Liver (tissue), 9 donors: ENCODE results near the gene ERFE. TPM values are rescaled to one million over a fixed set of nuclear protein-coding genes. Genes with fewer than 3 reads are reported as not detected.

Experiments used
- DNase-seq: peaks from one replicate; pipeline ENCODE4 v3.0.0-alpha.2; 2017; ENCODE audit warnings: low spot score
- H3K27ac ChIP-seq, 2 donors: one replicate each; pipeline ENCODE4 v1.7.0; 2013; ENCODE audit warnings: inconsistent platforms in 2 of 2, low read length in 2 of 2, control low read depth in 1 of 2, low read depth in 1 of 2, mild to moderate bottlenecking in 1 of 2
- H3K27me3 ChIP-seq, 4 donors: one replicate each; pipeline versions ENCODE4 v1.6.1 to v1.7.0; 2013; ENCODE audit warnings: low read length in 3 of 4, inconsistent platforms in 1 of 4, mild to moderate bottlenecking in 1 of 4, moderate library complexity in 1 of 4; ENCODE audit not compliant: control insufficient read depth in 4 of 4, insufficient read depth in 4 of 4
- H3K36me3 ChIP-seq, 4 donors: one replicate each; pipeline versions ENCODE4 v1.6.1 to v1.7.0; 2013; ENCODE audit warnings: low read length in 3 of 4, mild to moderate bottlenecking in 3 of 4, low read depth in 1 of 4, moderate library complexity in 1 of 4; ENCODE audit not compliant: control insufficient read depth in 4 of 4, insufficient read depth in 3 of 4
- H3K4me1 ChIP-seq, 4 donors: one replicate each; pipeline versions ENCODE4 v1.6.1 to v1.7.0; 2013; ENCODE audit warnings: low read length in 3 of 4, mild to moderate bottlenecking in 3 of 4, moderate library complexity in 1 of 4; ENCODE audit not compliant: control insufficient read depth in 4 of 4, insufficient read depth in 4 of 4
- H3K4me3 ChIP-seq, 3 donors: one replicate each; pipeline versions ENCODE4 v1.6.1 to v1.7.0; 2013; ENCODE audit warnings: low read length in 3 of 3, control low read depth in 1 of 3, low read depth in 1 of 3, mild to moderate bottlenecking in 1 of 3
- H3K9ac ChIP-seq, 2 donors: one replicate each; pipeline ENCODE4 v1.7.0; 2013; ENCODE audit warnings: low read length in 2 of 2, mild to moderate bottlenecking in 2 of 2, moderate library complexity in 2 of 2, control low read depth in 1 of 2, low read depth in 1 of 2
- H3K9me3 ChIP-seq, 4 donors: one replicate each; pipeline versions ENCODE4 v1.6.1 to v1.7.0; 2013; ENCODE audit warnings: low read length in 3 of 4; ENCODE audit not compliant: control insufficient read depth in 4 of 4
- ATF3 ChIP-seq: IDR thresholded peaks from 2 replicates; pipeline ENCODE4 v1.6.1; 2016; ENCODE audit warnings: antibody characterized with exemption
- CTCF ChIP-seq: fragments of 150-350 bp; IDR thresholded peaks from 2 replicates; pipeline ENCODE4 v1.5.1; 2017; ENCODE audit warnings: improper control_type of control experiment, low read depth, low read length; ENCODE audit not compliant: missing input control
- EGR1 ChIP-seq, 2 donors: IDR thresholded peaks; 2 replicates each; pipeline ENCODE4 v1.6.1; 2016 to 2018; ENCODE audit warnings: antibody characterized with exemption in 2 of 2, low read depth in 2 of 2
- FOXA1 ChIP-seq: IDR thresholded peaks from 2 replicates; pipeline ENCODE4 v1.6.1; 2016; ENCODE audit warnings: antibody characterized with exemption
- FOXA2 ChIP-seq: IDR thresholded peaks from 2 replicates; pipeline ENCODE4 v1.6.1; 2016; ENCODE audit warnings: antibody characterized with exemption
- GABPA ChIP-seq, 2 donors: IDR thresholded peaks in 1 of 2; conservative IDR thresholded peaks in 1 of 2; 2 replicates each; pipeline ENCODE4 v1.6.1; 2016; ENCODE audit warnings: antibody characterized with exemption in 2 of 2, mild to moderate bottlenecking in 1 of 2, moderate library complexity in 1 of 2
- HNF4A ChIP-seq, 2 donors: conservative IDR thresholded peaks; 2 replicates each; pipeline ENCODE4 v1.6.1; 2016; ENCODE audit warnings: antibody characterized with exemption in 2 of 2, mild to moderate bottlenecking in 2 of 2
- HNF4G ChIP-seq: IDR thresholded peaks from 2 replicates; pipeline ENCODE4 v1.6.1; 2016; ENCODE audit warnings: antibody characterized with exemption
- JUND ChIP-seq, 2 donors: IDR thresholded peaks; 2 replicates each; pipeline ENCODE4 v1.6.1; 2016; ENCODE audit warnings: antibody characterized with exemption in 2 of 2
- NR2F2 ChIP-seq: IDR thresholded peaks from 2 replicates; pipeline ENCODE4 v1.6.1; 2016; ENCODE audit warnings: antibody characterized with exemption
- RAD21 ChIP-seq, 2 donors: IDR thresholded peaks; 2 replicates each; pipeline ENCODE4 v1.6.1; 2016; ENCODE audit warnings: antibody characterized with exemption in 2 of 2, mild to moderate bottlenecking in 2 of 2
- RXRA ChIP-seq, 2 donors: IDR thresholded peaks; 2 replicates each; pipeline ENCODE4 v1.6.1; 2017 to 2018; ENCODE audit warnings: antibody characterized with exemption in 2 of 2, mild to moderate bottlenecking in 1 of 2
- SP1 ChIP-seq: IDR thresholded peaks from 2 replicates; pipeline ENCODE4 v1.6.1; 2018; ENCODE audit warnings: antibody characterized with exemption, mild to moderate bottlenecking
- TAF1 ChIP-seq: conservative IDR thresholded peaks from 2 replicates; pipeline ENCODE4 v1.6.1; 2016; ENCODE audit warnings: antibody characterized with exemption, mild to moderate bottlenecking
- YY1 ChIP-seq: IDR thresholded peaks from 2 replicates; pipeline ENCODE4 v1.6.1; 2016; ENCODE audit warnings: antibody characterized with exemption, mild to moderate bottlenecking
- ZBTB33 ChIP-seq: IDR thresholded peaks from 2 replicates; pipeline ENCODE4 v1.6.1; 2016; ENCODE audit warnings: antibody characterized with exemption
- WGBS: extraction: QIAGEN DNeasy Blood & Tissue Kit; methylation state at CpG from one replicate; pipeline ENCODE4 v1.1.7; 2013; 5-methylcytosine and 5-hydroxymethylcytosine counted together
- polyA plus RNA-seq, 2 donors: library from polyadenylated mRNA; stranded (reverse) in 1 of 2; unstranded in 1 of 2; fragments of 200-250 nt in 1 of 2; fragments of >200 nt in 1 of 2; fragmentation: Nextera tagmentation in 1 of 2; extraction: Ambion mirVana in 1 of 2; gene quantifications; one replicate each; pipeline versions ENCODE4 v1.2.1 to v1.2.3, GENCODE V29; 2013 to 2015
- total RNA-seq, 2 donors: library from RNA; depleted of rRNA; stranded (reverse); fragments of >200 nt; gene quantifications; one replicate each; pipeline ENCODE4 v1.2.3, GENCODE V29; 2014
- TF ChIP-seq, protein P1 (sequence below): IDR thresholded peaks from 2 replicates; pipeline ENCODE4 v1.6.1; 2016; ENCODE audit warnings: antibody characterized with exemption
- TF ChIP-seq, protein P2 (sequence below): IDR thresholded peaks from 2 replicates; pipeline ENCODE4 v1.6.1; 2016; ENCODE audit warnings: antibody characterized with exemption, mild to moderate bottlenecking
- donor health status: healthy.
- donor health status: healthy.
- donor health status: healthy.
- donor health status: healthy.
- donor health status: healthy.

ERFE gene
- total and polyA plus RNA-seq, 4 donors, result 0.17 to 14.0 TPM; not detected in 2

- Histone ChIP-seq H3K4me3 (no peak overlapping the region), H3K9me3 (no peaks in the 10 kb centered on the region), H3K27me3 (no peaks in the 10 kb centered on the region), H3K36me3 (no peaks in the 10 kb centered on the region), H3K9ac (no peak overlapping the region), H3K4me1 (no peaks in the 10 kb centered on the region), H3K27ac (no peak overlapping the region)
- no peak for DNase-seq
- 78% methylated on average over 15 of the region's 15 CpGs for WGBS
- TF ChIP-seq, protein P1, sequence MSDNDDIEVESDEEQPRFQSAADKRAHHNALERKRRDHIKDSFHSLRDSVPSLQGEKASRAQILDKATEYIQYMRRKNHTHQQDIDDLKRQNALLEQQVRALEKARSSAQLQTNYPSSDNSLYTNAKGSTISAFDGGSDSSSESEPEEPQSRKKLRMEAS, result no peak
- TF ChIP-seq RAD21 (IDR thresholded peaks at IDR 0.05) (no peak), NR2F2 (no peak), HNF4G (no peak), FOXA1 (no peak), YY1 (no peak), GABPA (IDR thresholded peaks at IDR 0.05 in 1 of 2, conservative IDR thresholded peaks at IDR 0.05 in 1 of 2) (no peak), HNF4A (conservative IDR thresholded peaks at IDR 0.05) (no peak), EGR1 (IDR thresholded peaks at IDR 0.05; ENCODE audit: low read depth in 2 of 2) (no peak), CTCF (no peak), ATF3 (no peak), SP1 (no peak), FOXA2 (no peak)
- TF ChIP-seq, protein P2, sequence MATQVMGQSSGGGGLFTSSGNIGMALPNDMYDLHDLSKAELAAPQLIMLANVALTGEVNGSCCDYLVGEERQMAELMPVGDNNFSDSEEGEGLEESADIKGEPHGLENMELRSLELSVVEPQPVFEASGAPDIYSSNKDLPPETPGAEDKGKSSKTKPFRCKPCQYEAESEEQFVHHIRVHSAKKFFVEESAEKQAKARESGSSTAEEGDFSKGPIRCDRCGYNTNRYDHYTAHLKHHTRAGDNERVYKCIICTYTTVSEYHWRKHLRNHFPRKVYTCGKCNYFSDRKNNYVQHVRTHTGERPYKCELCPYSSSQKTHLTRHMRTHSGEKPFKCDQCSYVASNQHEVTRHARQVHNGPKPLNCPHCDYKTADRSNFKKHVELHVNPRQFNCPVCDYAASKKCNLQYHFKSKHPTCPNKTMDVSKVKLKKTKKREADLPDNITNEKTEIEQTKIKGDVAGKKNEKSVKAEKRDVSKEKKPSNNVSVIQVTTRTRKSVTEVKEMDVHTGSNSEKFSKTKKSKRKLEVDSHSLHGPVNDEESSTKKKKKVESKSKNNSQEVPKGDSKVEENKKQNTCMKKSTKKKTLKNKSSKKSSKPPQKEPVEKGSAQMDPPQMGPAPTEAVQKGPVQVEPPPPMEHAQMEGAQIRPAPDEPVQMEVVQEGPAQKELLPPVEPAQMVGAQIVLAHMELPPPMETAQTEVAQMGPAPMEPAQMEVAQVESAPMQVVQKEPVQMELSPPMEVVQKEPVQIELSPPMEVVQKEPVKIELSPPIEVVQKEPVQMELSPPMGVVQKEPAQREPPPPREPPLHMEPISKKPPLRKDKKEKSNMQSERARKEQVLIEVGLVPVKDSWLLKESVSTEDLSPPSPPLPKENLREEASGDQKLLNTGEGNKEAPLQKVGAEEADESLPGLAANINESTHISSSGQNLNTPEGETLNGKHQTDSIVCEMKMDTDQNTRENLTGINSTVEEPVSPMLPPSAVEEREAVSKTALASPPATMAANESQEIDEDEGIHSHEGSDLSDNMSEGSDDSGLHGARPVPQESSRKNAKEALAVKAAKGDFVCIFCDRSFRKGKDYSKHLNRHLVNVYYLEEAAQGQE, result no peak
Observed at GRCh38 chr2:238119756-238120462, 38.9 kb upstream of the ERFE start.

DNA sequence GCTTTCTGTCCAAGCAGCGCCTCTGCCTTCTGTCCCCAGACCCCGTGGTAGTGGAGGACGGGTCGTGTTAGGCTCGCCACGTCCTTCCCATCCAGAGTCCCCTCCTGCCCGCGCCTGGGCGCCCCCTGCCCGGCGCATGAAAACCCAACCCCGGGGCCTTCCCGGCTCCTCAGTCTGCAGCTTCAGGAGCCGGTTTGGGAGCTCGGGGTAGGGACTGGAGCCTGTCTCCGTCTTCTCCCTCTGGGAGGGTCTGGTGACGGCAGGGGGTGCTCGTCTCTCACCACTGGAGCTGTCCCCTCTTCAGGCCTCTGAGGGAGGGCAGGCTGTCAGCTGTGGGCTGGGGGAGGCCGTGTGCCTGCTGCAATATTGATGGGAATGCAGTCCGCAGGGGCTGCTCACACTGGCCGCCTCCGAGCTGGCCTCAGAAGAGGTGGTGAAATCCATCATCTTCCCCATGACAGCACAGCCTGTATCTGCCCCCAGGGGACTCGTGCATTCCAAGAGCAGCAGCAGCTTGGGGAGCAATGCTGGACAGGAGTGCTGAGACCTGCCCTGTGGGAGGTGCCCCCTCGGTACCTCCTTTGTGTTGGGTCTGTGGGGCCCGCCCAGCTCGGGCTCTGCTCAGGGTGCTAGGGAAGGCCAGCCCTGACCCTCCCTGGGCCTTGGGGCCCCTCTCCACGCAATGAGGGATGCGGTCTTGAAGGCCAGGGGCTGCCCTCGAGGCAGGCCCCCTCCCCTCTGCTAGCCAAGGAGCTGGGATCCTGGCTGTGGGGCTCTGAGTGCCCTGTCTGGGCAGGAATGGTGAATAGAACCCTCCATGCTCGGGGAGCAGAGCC, 38.1 kb upstream of the ERFE start:
- Histone ChIP-seq H3K9me3 (no peaks in the 10 kb centered on the region), H3K27ac (no peak overlapping the region), H3K27me3 (no peaks in the 10 kb centered on the region), H3K4me3 (no peak overlapping the region), H3K9ac (no peak overlapping the region), H3K4me1 (no peaks in the 10 kb centered on the region), H3K36me3 (no peaks in the 10 kb centered on the region)
- 73% methylated on average over 30 of the region's 30 CpGs for WGBS
- DNase-seq, result no peak
- TF ChIP-seq, protein P1, result no peak
- TF ChIP-seq SP1 (no peak), ZBTB33 (no peak), FOXA1 (no peak), ATF3 (no peak), JUND (IDR thresholded peaks at IDR 0.05) (no peak), FOXA2 (no peak), YY1 (no peak), HNF4G (no peak), TAF1 (no peak), RAD21 (IDR thresholded peaks at IDR 0.05) (no peak), NR2F2 (no peak), GABPA (IDR thresholded peaks at IDR 0.05 in 1 of 2, conservative IDR thresholded peaks at IDR 0.05 in 1 of 2) (no peak), RXRA (IDR thresholded peaks at IDR 0.05) (no peak)
